DMS53 (cell line): Measurements from ENCODE around the gene ALDH7A1.

ENCODE experiments used
- DNase-seq: peaks from one replicate; lab custom pipeline; 2025; lab: John Stamatoyannopoulos, UW

ALDH7A1 gene

GRCh38 chr5:126535856-126536545, 59.0 kb downstream of the ALDH7A1 start:
- peak; percentile 47 for DNase-seq

- DNase-seq = no peak
These were observed 60.5 kb downstream of the ALDH7A1 start for GRCh38 chr5:126534553-126534952.

GRCh38 chr5:126531543-126532120, 63.4 kb downstream of the ALDH7A1 start:
- no peak for DNase-seq

DNA sequence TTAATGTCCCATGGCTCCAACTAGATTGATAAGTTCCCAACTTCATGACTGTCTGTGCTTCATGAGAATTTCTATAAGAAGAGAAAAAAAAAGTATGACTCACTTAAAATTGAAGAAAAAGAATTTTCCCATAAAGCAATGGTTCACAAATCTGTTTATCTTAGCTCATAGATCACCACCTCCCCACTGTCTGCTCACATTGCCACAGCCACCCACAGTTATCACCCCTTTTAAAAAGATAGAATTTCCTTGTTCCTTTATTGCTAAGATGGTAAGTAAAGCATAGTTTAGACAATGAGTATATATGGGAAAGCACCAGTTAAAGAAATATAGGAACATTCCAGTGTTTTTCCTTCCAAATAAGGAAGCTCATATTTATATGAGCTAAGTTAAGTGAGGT, 67.1 kb downstream of the ALDH7A1 start:
- no peak for DNase-seq

DNA sequence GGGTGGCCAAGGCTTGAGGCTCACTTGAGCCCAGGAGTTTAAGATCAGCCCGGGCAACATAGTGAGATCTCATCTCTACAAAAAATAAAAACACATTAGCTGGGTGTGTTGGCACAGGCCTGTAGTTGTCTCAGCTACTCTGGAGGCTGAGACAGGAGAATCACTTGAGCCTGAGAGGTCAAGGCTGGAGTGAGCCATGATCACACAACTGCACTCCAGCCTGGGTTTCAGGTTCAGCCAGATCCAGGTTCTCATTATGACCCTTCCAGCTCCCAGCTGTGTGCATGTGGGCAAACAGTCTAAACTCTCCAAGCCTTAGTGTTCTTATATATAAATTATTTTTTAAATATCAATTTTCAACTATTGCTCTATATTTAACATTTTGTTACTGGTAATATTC, 67.9 kb downstream of the ALDH7A1 start:
- no peak for DNase-seq

- DNase-seq = no peak
These were observed 68.5 kb downstream of the ALDH7A1 start for GRCh38 chr5:126526493-126526892.

DNA sequence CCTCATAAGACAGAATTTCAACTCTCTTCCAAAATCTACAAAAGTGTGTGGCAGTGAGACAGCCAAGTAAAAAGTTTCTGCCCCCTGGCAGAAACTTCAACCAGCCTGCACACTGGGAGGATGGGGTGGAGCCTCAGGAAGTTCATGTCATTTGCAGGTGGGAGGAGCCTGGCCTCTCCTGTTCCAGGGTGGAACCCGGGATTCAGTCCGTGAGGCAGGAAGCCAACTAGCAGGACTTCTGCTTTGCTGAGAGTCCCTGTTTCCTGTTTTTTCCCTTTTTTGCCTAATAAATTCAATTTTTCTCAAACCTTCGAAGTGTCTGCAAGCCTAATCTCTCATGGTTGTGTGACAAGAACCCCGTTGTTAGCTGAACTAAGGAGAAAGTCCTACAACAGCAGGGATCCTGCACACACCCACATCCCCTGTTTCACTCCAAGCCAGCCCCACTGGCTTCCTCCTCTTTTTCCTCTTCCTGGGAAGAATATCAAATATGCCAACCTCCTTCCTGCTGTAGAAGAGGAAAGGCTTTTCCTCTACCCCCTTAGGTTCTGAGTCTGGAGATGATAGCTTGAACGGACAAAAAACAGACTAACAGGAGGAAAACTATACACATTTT, 69.3 kb downstream of the ALDH7A1 start:
- DNase-seq = peak; percentile 46

- DNase-seq = no peak
These were observed 71.1 kb downstream of the ALDH7A1 start for GRCh38 chr5:126523818-126524510.

GRCh38 chr5:126521130-126521529, 73.9 kb downstream of the ALDH7A1 start:
- DNase-seq = no peak

- DNase-seq = no peak
These were observed 74.4 kb downstream of the ALDH7A1 start for GRCh38 chr5:126520593-126520953.

- DNase-seq = peak; percentile 9
These were observed 75.1 kb downstream of the ALDH7A1 start for GRCh38 chr5:126519637-126520592.

DNA sequence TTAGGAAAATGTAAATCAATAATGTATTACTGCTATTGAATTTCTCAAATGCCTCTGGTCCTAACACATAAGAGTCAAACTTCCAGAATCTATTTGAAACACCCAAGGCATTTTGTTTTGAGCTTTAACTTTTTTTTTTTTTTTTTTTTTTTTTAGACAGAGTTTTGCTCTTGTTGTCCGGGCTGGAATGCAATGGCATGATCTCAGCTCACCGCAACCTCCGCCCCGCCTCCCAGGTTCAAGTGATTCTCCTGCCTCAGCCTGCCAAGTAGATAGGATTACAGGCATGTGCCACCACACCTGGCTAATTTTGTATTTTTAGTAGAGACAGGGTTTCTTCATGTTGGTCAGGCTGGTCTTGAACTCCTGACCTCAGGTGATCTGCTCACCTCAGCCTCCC, 75.8 kb downstream of the ALDH7A1 start:
- peak; percentile 10 for DNase-seq

- no peak for DNase-seq
These were observed 78.2 kb downstream of the ALDH7A1 start for GRCh38 chr5:126516852-126517251.

DNA sequence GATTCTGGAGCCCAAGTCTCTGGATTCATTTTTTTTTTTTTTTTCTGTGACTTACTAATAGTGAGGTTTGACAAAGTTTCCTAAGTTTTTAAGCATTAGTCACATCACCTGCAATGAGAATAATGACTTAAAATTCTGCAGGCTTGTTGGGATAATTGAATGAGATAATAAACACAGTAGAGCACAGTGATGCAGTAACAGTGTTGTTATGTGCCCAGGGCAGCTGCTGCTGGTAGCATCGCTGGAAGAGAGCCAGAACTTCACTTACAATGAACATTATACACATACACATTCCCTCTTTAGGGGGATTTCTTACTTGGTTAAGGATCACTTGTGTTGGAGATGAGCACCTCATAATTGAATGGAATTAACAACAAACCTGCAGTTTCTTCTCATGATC, 78.9 kb downstream of the ALDH7A1 start:
- DNase-seq = peak; percentile 65

DNA sequence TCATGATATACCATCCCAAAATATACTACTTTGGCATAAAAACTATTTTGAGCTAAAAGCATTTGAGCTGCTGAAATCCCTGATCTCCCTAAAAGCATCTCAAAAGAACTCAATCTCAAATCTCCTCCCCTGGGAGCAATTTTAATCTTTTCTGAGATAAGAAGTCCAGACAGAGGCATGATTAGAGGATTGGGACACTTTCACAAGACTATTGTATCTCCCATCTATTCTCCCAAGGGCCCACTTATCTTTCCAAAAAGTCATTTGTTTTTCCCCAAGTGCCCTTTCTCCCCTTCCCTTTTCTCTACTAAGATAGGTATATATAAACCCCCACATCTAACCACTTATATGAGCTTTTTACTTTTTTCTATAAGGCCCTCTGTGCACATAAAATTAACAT, 79.7 kb downstream of the ALDH7A1 start:
- no peak for DNase-seq

DNA sequence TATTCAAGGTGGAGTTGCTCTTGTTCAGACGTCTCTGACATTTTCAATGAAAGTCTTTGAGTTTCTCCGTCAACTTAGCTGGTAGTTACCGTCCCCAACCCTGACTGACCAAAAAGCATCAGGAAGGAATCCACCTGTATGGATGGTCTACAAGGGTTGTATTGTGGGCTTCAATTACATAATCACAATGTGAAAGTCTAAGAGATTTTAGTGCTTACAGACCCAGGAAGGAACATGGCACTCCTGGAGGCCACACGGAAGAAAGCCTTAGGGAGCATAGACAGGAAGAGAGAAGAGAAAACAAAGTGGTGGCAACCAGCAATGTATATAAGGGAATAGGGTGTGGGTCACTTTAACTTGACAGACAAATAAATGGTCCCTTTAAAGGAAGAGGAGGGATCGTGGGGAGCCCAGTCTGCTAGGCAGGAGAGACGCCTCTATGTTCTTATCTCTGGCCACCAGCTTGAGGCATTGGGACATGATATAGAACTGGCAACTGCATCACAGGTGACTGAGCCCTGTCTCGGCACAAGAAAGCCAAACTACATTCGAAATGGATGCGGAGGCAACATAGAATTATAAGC, 80.4 kb downstream of the ALDH7A1 start:
- no peak for DNase-seq

DNA sequence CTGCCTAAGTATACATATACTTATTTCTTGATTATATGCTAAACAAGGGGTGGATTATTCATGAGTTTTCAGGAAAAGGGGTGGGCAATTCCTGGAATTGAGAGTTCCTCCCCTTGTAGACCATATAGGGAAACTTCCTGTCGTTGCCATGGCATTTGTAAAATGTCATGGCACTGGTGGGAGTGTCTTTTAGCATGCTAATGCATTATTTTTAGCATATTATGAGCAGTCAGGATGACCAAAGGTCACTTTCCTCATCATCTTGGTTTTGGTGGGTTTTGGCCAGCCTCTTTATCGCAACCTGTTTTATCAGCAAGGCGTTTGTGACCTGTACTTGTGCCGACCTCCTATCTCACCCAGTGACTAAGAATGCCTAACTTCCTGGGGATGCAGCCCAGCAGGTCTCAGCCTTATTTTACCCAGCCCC, 80.9 kb downstream of the ALDH7A1 start:
- DNase-seq = no peak

DNA sequence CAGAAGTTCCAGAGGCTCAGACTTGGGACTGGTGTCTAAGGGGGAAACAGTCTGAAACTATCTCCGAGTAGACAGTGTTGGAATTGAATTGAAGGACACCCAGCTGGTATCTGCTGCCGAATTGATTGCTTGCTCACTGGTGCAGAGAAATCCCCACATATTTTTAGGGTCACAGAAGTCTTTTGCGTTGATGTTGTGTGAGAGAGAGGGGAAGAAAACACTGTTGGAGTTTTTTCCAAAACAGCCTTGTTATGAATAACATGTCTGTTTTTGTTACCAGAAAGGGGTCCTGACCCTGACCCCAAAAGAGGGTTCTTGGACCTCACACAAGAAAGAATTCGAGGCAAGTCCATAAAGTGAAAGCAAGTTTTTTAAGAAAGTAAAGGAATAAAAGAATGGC, 81.3 kb downstream of the ALDH7A1 start:
- DNase-seq = no peak

DNA sequence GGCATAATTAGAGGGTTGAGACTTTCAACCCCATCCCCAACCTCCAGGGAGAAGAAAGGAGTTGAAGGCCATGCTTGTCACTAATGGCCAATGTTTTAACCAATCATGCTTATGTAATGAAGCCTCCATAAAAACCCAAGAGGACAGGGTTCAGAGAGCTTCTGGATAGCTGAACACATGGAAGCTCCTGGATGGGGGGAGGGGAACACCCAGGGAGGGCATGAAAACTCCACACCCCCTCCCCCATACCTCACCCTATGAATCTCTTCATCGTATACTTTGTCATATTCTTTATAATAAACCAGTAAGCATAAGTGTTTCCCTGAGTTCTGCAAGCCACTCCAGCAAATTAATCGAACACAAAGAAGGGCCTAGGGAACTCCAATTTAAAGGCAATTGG, 81.7 kb downstream of the ALDH7A1 start:
- DNase-seq = no peak

DNA sequence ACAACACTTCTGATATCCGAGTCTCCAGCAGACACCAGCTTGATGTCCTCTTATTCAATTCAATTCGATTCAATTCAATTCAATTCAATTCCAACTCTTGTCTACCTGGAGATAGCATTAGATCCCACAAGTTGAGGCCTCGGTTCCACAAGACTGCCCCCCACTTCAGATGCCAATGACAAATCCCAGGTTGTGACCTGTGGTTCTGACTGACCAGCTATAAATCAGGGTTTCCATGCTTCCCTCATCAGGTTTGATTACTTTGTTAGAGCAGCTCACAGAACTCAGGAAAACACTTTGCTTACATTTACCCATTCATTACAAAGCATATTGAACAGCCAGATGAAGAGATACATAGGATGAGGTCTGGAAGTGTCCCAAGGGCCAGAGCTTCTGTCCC, 82.6 kb downstream of the ALDH7A1 start:
- DNase-seq = no peak

DNA sequence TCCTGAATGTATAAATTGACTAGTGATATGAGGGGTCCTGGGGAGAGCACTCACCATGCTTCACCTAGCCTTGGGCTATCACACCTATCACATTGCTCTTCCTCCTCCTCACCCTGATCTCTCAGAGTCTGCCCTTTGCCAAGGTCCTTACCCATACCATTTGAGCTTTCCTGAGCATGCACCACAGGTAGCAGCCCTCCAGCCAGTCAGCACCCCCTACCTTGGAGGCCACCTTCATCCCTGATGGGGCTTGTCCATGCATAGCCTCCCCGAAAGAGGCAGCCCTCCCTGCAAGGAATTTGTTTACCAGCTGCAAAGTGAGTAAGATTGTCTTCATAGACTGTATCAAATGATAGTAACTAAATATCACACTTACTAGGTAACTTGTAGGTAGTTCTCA, 83.1 kb downstream of the ALDH7A1 start:
- DNase-seq = no peak

DNA sequence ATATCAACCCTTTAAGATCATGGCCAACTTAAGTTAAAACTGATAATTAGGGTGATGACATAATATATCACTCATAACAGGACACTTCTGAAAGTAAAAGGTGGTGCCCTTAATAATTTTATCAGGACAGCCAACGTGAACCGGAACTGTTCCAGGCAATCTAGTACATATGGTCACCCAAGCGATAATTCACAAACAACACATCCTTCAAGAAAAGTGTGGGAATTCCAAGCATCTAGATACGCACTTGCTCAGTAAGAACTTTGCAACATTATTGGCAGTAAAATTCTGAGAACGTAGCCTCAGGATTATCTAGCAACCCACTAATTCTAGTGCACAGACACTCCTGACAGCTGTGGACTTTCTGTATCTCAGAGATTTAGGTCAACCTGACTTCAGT, 85.7 kb downstream of the ALDH7A1 start:
- DNase-seq = no peak
